WTC11 (cell line): ENCODE measurements around the gene PRR35. TPM values are rescaled to one million over a fixed set of nuclear protein-coding genes. Genes with fewer than 3 reads are reported as not detected.

Source experiments
- ATAC-seq: fragments of 200-7000 bp; cut with Tn5 transposase; 2 replicates; pipeline ENCODE4 v1.10.0; 2021; ENCODE audit warnings: mild to moderate bottlenecking, moderate library complexity
- CTCF ChIA-PET: fragments of 300-600 bp; sonication (Branson Sonifier 250); formaldehyde crosslinking; loops from one replicate; lab custom pipeline; 2021; ENCODE audit warnings: antibody characterized with exemption; lab: Charles Lee
- POLR2A ChIA-PET: fragments of 350-600 bp; sonication (Branson Sonifier 250); formaldehyde crosslinking; loops from one replicate; lab custom pipeline; 2021; ENCODE audit warnings: antibody characterized with exemption; lab: Charles Lee
- DNase-seq: peaks from one replicate; pipeline ENCODE4 v3.0.0; 2021; ENCODE audit warnings: low spot score
- H3K27ac Mint-ChIP-seq: 2 replicates; pipeline ENCODE4 v1.8.0; 2021; ENCODE audit warnings: mixed read lengths
- H3K27me3 Mint-ChIP-seq: 2 replicates; pipeline ENCODE4 v1.8.0; 2021; ENCODE audit warnings: low read depth, mild to moderate bottlenecking, moderate library complexity, mixed read lengths
- H3K36me3 Mint-ChIP-seq: 2 replicates; pipeline ENCODE4 v1.8.0; 2021; ENCODE audit warnings: mixed read lengths
- H3K4me1 Mint-ChIP-seq: 2 replicates; pipeline ENCODE4 v1.8.0; 2022; ENCODE audit warnings: mixed read lengths
- H3K4me3 Mint-ChIP-seq: 2 replicates; pipeline ENCODE4 v1.8.0; 2021; ENCODE audit warnings: mild to moderate bottlenecking, moderate library complexity, mixed read lengths
- H3K9me3 Mint-ChIP-seq: 2 replicates; pipeline ENCODE4 v1.8.0; 2021; ENCODE audit warnings: mixed read lengths
- AFF4 ChIP-seq: sonication (generic); formaldehyde crosslinking; IDR thresholded peaks from 2 replicates; pipeline ENCODE4 v1.8.1; 2023; ENCODE audit warnings: mild to moderate bottlenecking, missing genetic modification reagents, borderline replicate concordance
- ATF1 ChIP-seq: sonication (generic); formaldehyde crosslinking; IDR thresholded peaks from 2 replicates; pipeline ENCODE4 v1.8.1; 2023; ENCODE audit warnings: mild to moderate bottlenecking, moderate library complexity, missing genetic modification reagents
- CBFB ChIP-seq: sonication (generic); formaldehyde crosslinking; IDR thresholded peaks from 2 replicates; pipeline ENCODE4 v1.8.1; 2022; ENCODE audit warnings: mild to moderate bottlenecking, low read depth, missing genetic modification reagents
- CREM ChIP-seq: sonication (generic); formaldehyde crosslinking; IDR thresholded peaks from 2 replicates; pipeline ENCODE4 v1.8.1; 2022; ENCODE audit warnings: mild to moderate bottlenecking, missing genetic modification reagents, moderate library complexity
- CTCF ChIP-seq: fragments of 200-600 bp; IDR thresholded peaks from 2 replicates; pipeline ENCODE4 v1.8.0; 2022; ENCODE audit warnings: antibody characterized with exemption
- ELF4 ChIP-seq: sonication (generic); formaldehyde crosslinking; IDR thresholded peaks from 2 replicates; pipeline ENCODE4 v1.8.1; 2022; ENCODE audit warnings: low read depth, mild to moderate bottlenecking, moderate library complexity, missing genetic modification reagents
- ESRRA ChIP-seq: sonication (generic); formaldehyde crosslinking; IDR thresholded peaks from 2 replicates; pipeline ENCODE4 v1.8.1; 2022; ENCODE audit warnings: mild to moderate bottlenecking, missing genetic modification reagents, borderline replicate concordance
- ETV6 ChIP-seq: sonication (generic); formaldehyde crosslinking; IDR thresholded peaks from 2 replicates; pipeline ENCODE4 v1.8.1; 2022; ENCODE audit warnings: mild to moderate bottlenecking, missing genetic modification reagents
- FOXJ3 ChIP-seq: sonication (generic); formaldehyde crosslinking; IDR thresholded peaks from 2 replicates; pipeline ENCODE4 v1.9.0; 2021; ENCODE audit warnings: missing genetic modification reagents, mild to moderate bottlenecking, borderline replicate concordance
- GABPB1 ChIP-seq: sonication (generic); formaldehyde crosslinking; IDR thresholded peaks from 2 replicates; pipeline ENCODE4 v1.8.1; 2023; ENCODE audit warnings: mild to moderate bottlenecking, missing genetic modification reagents
- GTF2I ChIP-seq: fragments of 250-450 bp; sonication (Bioruptor Pico); conservative IDR thresholded peaks from 2 replicates; pipeline ENCODE4 v1.4.0; 2021; ENCODE audit warnings: mild to moderate bottlenecking
- NR2C2 ChIP-seq: sonication (generic); formaldehyde crosslinking; IDR thresholded peaks from 2 replicates; pipeline ENCODE4 v1.8.0; 2022; ENCODE audit warnings: mild to moderate bottlenecking, missing genetic modification reagents
- PRDM15 ChIP-seq: sonication (generic); formaldehyde crosslinking; IDR thresholded peaks from 2 replicates; pipeline ENCODE4 v1.8.0; 2022; ENCODE audit warnings: missing genetic modification reagents
- RORB ChIP-seq: fragments of 250-450 bp; sonication (Bioruptor Pico); IDR thresholded peaks from 2 replicates; pipeline ENCODE4 v1.9.0; 2021; ENCODE audit warnings: mild to moderate bottlenecking
- TEAD1 ChIP-seq: sonication (generic); formaldehyde crosslinking; IDR thresholded peaks from 2 replicates; pipeline ENCODE4 v1.8.0; 2022; ENCODE audit warnings: mild to moderate bottlenecking, missing genetic modification reagents
- TP53 ChIP-seq: sonication (generic); formaldehyde crosslinking; IDR thresholded peaks from 2 replicates; pipeline ENCODE4 v1.8.1; 2023; ENCODE audit warnings: mild to moderate bottlenecking, missing genetic modification reagents
- ZMAT4 ChIP-seq: fragments of 250-450 bp; sonication (Bioruptor Pico); IDR thresholded peaks from 2 replicates; pipeline ENCODE4 v1.9.0; 2021; ENCODE audit warnings: mild to moderate bottlenecking
- ZNF263 ChIP-seq: sonication (generic); formaldehyde crosslinking; IDR thresholded peaks from 2 replicates; pipeline ENCODE4 v1.8.1; 2022; ENCODE audit warnings: low read depth, mild to moderate bottlenecking, moderate library complexity, missing genetic modification reagents
- ZNF671 ChIP-seq: fragments of 250-450 bp; sonication (Bioruptor Pico); IDR thresholded peaks from 2 replicates; pipeline ENCODE4 v1.8.0; 2021; ENCODE audit warnings: mild to moderate bottlenecking
- total RNA-seq: library from RNA; stranded (reverse); gene quantifications from 3 replicates; pipeline ENCODE4 v1.2.3, GENCODE V29; 2021

PRR35 gene
- total RNA-seq, 1 experiment from 2014 or later, result 0.72 TPM

GRCh38 chr16:535446-536405 lies 24.5 kb upstream of the PRR35 start (continued):
- TF ChIP-seq ZMAT4 (CRISPR knock-in tag), result no peak
- no peak for TF ChIP-seq TP53 (CRISPR knock-in tag)
- no peak for TF ChIP-seq TEAD1 (CRISPR knock-in tag)
- TF ChIP-seq ESRRA (CRISPR knock-in tag), result no peak
- no peak for TF ChIP-seq CBFB
- no peak for TF ChIP-seq ZNF263 (CRISPR knock-in tag)
- no peak for TF ChIP-seq ZNF671 (CRISPR knock-in tag)

GRCh38 chr16:536746-537145 lies 23.4 kb upstream of the PRR35 start:
- no peaks in the 10 kb centered on the region for H3K4me1 Mint-ChIP-seq
- no peaks in the 10 kb centered on the region for H3K27me3 Mint-ChIP-seq
- no peaks in the 10 kb centered on the region for H3K9me3 Mint-ChIP-seq
- CTCF ChIA-PET, result interaction anchor here (1.1 to 1.2 kb wide), 2 partner anchors 10 to 13 kb away, joined by 3 read pairs; partner anchors contain the start of gene CAPN15
- ATAC-seq, result no peak
- H3K27ac Mint-ChIP-seq, result no peak overlapping the region
- TF ChIP-seq GABPB1 (CRISPR knock-in tag) (no peak), ETV6 (no peak), CTCF (no peak), NR2C2 (no peak)
- TF ChIP-seq, all 79 proteins: peak for 0
- POLR2A ChIA-PET, result no interaction called here
- Mint-ChIP-seq H3K36me3 (peaks cover 3% of the 10 kb centered on the region; the same call in 1 of the 2 replicates), H3K4me3 (no peak overlapping the region)
- no peak for DNase-seq

GRCh38 chr16:537415-538335 lies 22.5 kb upstream of the PRR35 start:
- Mint-ChIP-seq H3K4me3 (no peak overlapping the region), H3K27ac (peak overlapping the region; percentile 72; the same call in 1 of the 2 replicates), H3K9me3 (no peaks in the 10 kb centered on the region), H3K27me3 (no peaks in the 10 kb centered on the region), H3K4me1 (no peaks in the 10 kb centered on the region), H3K36me3 (peaks cover 3% of the 10 kb centered on the region; the same call in 1 of the 2 replicates)
- ChIA-PET CTCF (interaction anchor here (1.6 kb wide), 1 partner anchor 10 kb away, joined by 4 read pairs; the partner anchor contains the start of gene CAPN15), POLR2A (no interaction called here)
- DNase-seq (peak; percentile 50), ATAC-seq (no peak; the same call in 1 of the 2 replicates)
- TF ChIP-seq AFF4 (no peak), GTF2I (CRISPR knock-in tag) (no peak), PRDM15 (CRISPR knock-in tag) (no peak), FOXJ3 (CRISPR knock-in tag) (no peak), TP53 (CRISPR knock-in tag) (no peak), CREM (CRISPR knock-in tag) (no peak), ATF1 (no peak), ELF4 (CRISPR knock-in tag) (no peak), RORB (CRISPR knock-in tag) (no peak)
